Stimulated activated CD4-positive, alpha-beta T cell treated with anti-CD3 and anti-CD28 coated beads, Interleukin-2, amount 100 ng/mL, for 24 hours (primary cell): Measurements from ENCODE around the gene CLCN7.

ENCODE experiments used
- DNase-seq, 2 donors: peaks; one replicate each; pipeline ENCODE4 v3.0.0-alpha.2; 2020

CLCN7 gene

GRCh38 chr16:1398351-1398750 lies 76.5 kb downstream of the CLCN7 start:
- no peak for DNase-seq

- DNase-seq: no peak
These were observed 77.0 kb downstream of the CLCN7 start for GRCh38 chr16:1397779-1398178.

- DNase-seq: no peak
These were observed 79.3 kb downstream of the CLCN7 start for GRCh38 chr16:1395444-1396031.
